GM21723 (cell line): Measurements from ENCODE around the gene WDR20.

Experiments used
- ATAC-seq: cut with Tn5 transposase; IDR thresholded peaks from one replicate; pipeline ENCODE4 v1.9.1; 2021; ENCODE audit warnings: mild to moderate bottlenecking, moderate library complexity; ENCODE audit not compliant: unreplicated experiment

Gene WDR20

GRCh38 chr14:102196039-102196901 lies 56.6 kb downstream of the WDR20 start:
- ATAC-seq: no peak

GRCh38 chr14:102196902-102197230 lies 57.2 kb downstream of the WDR20 start:
- ATAC-seq: no peak

- no peak for ATAC-seq
Measured at GRCh38 chr14:102197317-102197853, 57.7 kb downstream of the WDR20 start.

- ATAC-seq: no peak
Measured at GRCh38 chr14:102200690-102201352, 61.1 kb downstream of the WDR20 start.

- ATAC-seq: no peak
Measured at GRCh38 chr14:102201353-102201738, 61.6 kb downstream of the WDR20 start.

GRCh38 chr14:102201776-102202175 lies 62.1 kb downstream of the WDR20 start:
- ATAC-seq: no peak

- ATAC-seq: no peak
Measured at GRCh38 chr14:102202944-102203343, 63.2 kb downstream of the WDR20 start.

- ATAC-seq: no peak
Measured at GRCh38 chr14:102203382-102203781, 63.7 kb downstream of the WDR20 start.

- ATAC-seq: no peak
Measured at GRCh38 chr14:102205560-102205959, 65.9 kb downstream of the WDR20 start.

GRCh38 chr14:102206918-102207317 lies 67.2 kb downstream of the WDR20 start:
- ATAC-seq: no peak

GRCh38 chr14:102207831-102208365 lies 68.2 kb downstream of the WDR20 start:
- ATAC-seq: no peak

GRCh38 chr14:102208741-102209140 lies 69.0 kb downstream of the WDR20 start:
- ATAC-seq: no peak

GRCh38 chr14:102209224-102209966 lies 69.7 kb downstream of the WDR20 start:
- ATAC-seq: no peak

- ATAC-seq: no peak
Measured at GRCh38 chr14:102210421-102211042, 70.8 kb downstream of the WDR20 start.

- ATAC-seq: no peak
Measured at GRCh38 chr14:102211240-102211639, 71.5 kb downstream of the WDR20 start.

- ATAC-seq: no peak
Measured at GRCh38 chr14:102212356-102212755, 72.7 kb downstream of the WDR20 start.

GRCh38 chr14:102212845-102213244 lies 73.1 kb downstream of the WDR20 start:
- no peak for ATAC-seq

GRCh38 chr14:102213470-102213869 lies 73.8 kb downstream of the WDR20 start:
- no peak for ATAC-seq

- no peak for ATAC-seq
Measured at GRCh38 chr14:102213984-102214658, 74.4 kb downstream of the WDR20 start.

- no peak for ATAC-seq
Measured at GRCh38 chr14:102215071-102215470, 75.4 kb downstream of the WDR20 start.
